Endodermal cell (in vitro differentiated cells): ENCODE results near the gene MPZL2. TPM values are rescaled to one million over a fixed set of nuclear protein-coding genes. Genes with fewer than 3 reads are reported as not detected.

Source experiments
- DNase-seq: peaks from one replicate; pipeline ENCODE4 v3.0.0-alpha.2; 2017
- H3K27ac ChIP-seq: 2 replicates; pipeline ENCODE4 v1.5.1; 2013; ENCODE audit warnings: mild to moderate bottlenecking, low read depth, low read length, moderate library complexity
- H3K27me3 ChIP-seq: 2 replicates; pipeline ENCODE4 v1.6.1; 2013; ENCODE audit warnings: mild to moderate bottlenecking, low read length, moderate library complexity; ENCODE audit not compliant: insufficient read depth, control insufficient read depth, poor library complexity, severe bottlenecking
- H3K36me3 ChIP-seq: 2 replicates; pipeline ENCODE4 v1.7.0; 2013; ENCODE audit warnings: mild to moderate bottlenecking, low read length, moderate library complexity; ENCODE audit not compliant: control insufficient read depth, insufficient read depth
- H3K4me1 ChIP-seq: one replicate; pipeline ENCODE4 v1.7.0; 2013; ENCODE audit warnings: low read length; ENCODE audit not compliant: control insufficient read depth, insufficient read depth
- H3K4me3 ChIP-seq: 2 replicates; pipeline ENCODE4 v1.5.1; 2013; ENCODE audit warnings: mild to moderate bottlenecking, low read length, moderate library complexity
- H3K9ac ChIP-seq: 2 replicates; pipeline ENCODE4 v1.6.1; 2013; ENCODE audit warnings: mild to moderate bottlenecking, low read length, moderate library complexity; ENCODE audit not compliant: poor library complexity, severe bottlenecking; ENCODE audit errors: extremely low read depth
- H3K9me3 ChIP-seq: 2 replicates; pipeline ENCODE4 v1.6.1; 2013; ENCODE audit warnings: mild to moderate bottlenecking, low read length, moderate library complexity; ENCODE audit not compliant: control insufficient read depth
- H3K27ac Mint-ChIP-seq: 2 replicates; pipeline ENCODE4 v1.8.0; 2020; ENCODE audit warnings: mixed read lengths
- H3K27me3 Mint-ChIP-seq: 2 replicates; pipeline ENCODE4 v1.8.0; 2021; ENCODE audit warnings: mild to moderate bottlenecking, mixed read lengths; ENCODE audit not compliant: insufficient read depth
- H3K36me3 Mint-ChIP-seq: 2 replicates; pipeline ENCODE4 v1.8.0; 2020; ENCODE audit warnings: low read depth, mixed read lengths
- H3K4me1 Mint-ChIP-seq: 2 replicates; pipeline ENCODE4 v1.8.0; 2020; ENCODE audit warnings: mixed read lengths
- H3K4me3 Mint-ChIP-seq: 2 replicates; pipeline ENCODE4 v1.8.0; 2020; ENCODE audit warnings: mild to moderate bottlenecking, moderate library complexity, mixed read lengths
- H3K9me3 Mint-ChIP-seq: 2 replicates; pipeline ENCODE4 v1.8.0; 2020; ENCODE audit warnings: mild to moderate bottlenecking, mixed read lengths
- WGBS, 2 experiments: methylation state at CpG; one replicate each; pipeline versions ENCODE4 v1.1.5 to v1.1.7; 2013; ENCODE audit warnings: missing lambda C conversion rate in 2 of 2, mixed read lengths in 1 of 2; ENCODE audit not compliant: insufficient coverage in 1 of 2, insufficient read length in 1 of 2; 5-methylcytosine and 5-hydroxymethylcytosine counted together
- total RNA-seq, 2 donors: library from RNA; stranded (reverse); fragmentation: NEBNext Ultra II Directional in 1 of 2; extraction: Animal tissue kit (Norgen Biotek cat#: 25700) in 1 of 2; gene quantifications; 2 replicates in 1 of 2; 3 replicates in 1 of 2; pipeline ENCODE4 v1.2.1, GENCODE V29; 2021
- TF ChIP-seq, protein P1 (sequence below): fragments of 200-600 bp; sonication (generic); conservative IDR thresholded peaks from 2 replicates; pipeline ENCODE4 v1.5.0; 2021; ENCODE audit warnings: antibody characterized with exemption, mild to moderate bottlenecking

MPZL2 gene
- total RNA-seq, 2 donors from 2014 or later, result 3.2 to 4.4 TPM

DNA sequence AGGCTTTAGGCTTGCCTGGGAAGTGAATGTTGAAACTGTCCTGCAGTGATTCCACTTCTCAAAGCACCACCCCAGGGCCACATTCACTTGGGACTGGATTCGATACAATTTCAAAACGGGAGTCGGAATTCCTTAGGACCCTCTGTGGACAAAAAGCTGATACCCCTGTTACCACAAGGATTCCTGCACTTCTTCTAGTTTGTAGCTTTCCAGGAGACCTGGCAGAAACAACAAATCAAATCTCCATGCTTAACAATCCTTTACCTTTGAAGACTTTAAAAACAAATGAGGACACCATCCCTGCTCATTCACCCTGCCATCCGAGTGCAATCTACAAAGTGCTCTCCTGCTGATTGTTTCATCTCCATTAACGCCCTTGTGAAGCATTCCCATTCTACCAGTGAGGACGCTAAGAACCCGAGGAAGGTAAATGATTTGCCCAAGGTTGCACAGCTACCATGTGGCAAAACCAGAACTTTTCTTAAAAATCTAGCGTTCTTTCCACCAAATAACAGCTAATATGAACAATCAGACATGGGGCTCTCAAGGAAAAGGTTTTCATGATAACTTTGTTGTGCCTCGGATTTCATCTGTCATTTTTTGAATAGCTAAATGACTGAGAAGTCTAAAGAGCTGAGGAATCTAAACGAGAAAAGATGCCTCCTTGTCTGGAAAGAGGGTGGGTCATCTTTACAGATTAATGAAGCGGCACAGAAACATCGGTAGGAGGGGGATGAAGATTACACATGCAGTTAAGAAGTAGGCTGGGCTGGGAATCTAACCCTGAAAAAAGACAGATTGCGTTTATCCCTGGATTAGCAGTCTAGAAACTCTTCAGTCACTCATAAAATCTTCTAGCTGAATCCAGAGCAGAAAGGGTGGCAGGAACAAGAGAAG is 720 bp upstream of the MPZL2 start:
- Mint-ChIP-seq H3K27ac (peak overlapping the region; percentile 49), H3K36me3 (no peaks in the 10 kb centered on the region), H3K4me3 (peak overlapping the region; percentile 54), H3K27me3 (peaks cover 65% of the 10 kb centered on the region), H3K4me1 (peaks cover 35% of the 10 kb centered on the region), H3K9me3 (no peaks in the 10 kb centered on the region)
- Histone ChIP-seq H3K4me3 (peak overlapping the region; percentile 68), H3K9me3 (no peaks in the 10 kb centered on the region), H3K27me3 (peaks cover 50% of the 10 kb centered on the region), H3K27ac (no peak overlapping the region), H3K4me1 (peaks cover 22% of the 10 kb centered on the region), H3K9ac (no peak overlapping the region), H3K36me3 (no peaks in the 10 kb centered on the region)
- peak; percentile 71 for DNase-seq
- WGBS, 2 experiments, result 50 to 54% methylated on average over 12 to 13 of the region's 13 CpGs
- TF ChIP-seq, protein P1, sequence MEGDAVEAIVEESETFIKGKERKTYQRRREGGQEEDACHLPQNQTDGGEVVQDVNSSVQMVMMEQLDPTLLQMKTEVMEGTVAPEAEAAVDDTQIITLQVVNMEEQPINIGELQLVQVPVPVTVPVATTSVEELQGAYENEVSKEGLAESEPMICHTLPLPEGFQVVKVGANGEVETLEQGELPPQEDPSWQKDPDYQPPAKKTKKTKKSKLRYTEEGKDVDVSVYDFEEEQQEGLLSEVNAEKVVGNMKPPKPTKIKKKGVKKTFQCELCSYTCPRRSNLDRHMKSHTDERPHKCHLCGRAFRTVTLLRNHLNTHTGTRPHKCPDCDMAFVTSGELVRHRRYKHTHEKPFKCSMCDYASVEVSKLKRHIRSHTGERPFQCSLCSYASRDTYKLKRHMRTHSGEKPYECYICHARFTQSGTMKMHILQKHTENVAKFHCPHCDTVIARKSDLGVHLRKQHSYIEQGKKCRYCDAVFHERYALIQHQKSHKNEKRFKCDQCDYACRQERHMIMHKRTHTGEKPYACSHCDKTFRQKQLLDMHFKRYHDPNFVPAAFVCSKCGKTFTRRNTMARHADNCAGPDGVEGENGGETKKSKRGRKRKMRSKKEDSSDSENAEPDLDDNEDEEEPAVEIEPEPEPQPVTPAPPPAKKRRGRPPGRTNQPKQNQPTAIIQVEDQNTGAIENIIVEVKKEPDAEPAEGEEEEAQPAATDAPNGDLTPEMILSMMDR, result no peak

- H3K27me3 Mint-ChIP-seq, result peaks cover 52% of the 10 kb centered on the region
- H3K27ac Mint-ChIP-seq, result no peak overlapping the region
Observed at GRCh38 chr11:118263112-118263511, 985 bp downstream of the MPZL2 start.

DNA sequence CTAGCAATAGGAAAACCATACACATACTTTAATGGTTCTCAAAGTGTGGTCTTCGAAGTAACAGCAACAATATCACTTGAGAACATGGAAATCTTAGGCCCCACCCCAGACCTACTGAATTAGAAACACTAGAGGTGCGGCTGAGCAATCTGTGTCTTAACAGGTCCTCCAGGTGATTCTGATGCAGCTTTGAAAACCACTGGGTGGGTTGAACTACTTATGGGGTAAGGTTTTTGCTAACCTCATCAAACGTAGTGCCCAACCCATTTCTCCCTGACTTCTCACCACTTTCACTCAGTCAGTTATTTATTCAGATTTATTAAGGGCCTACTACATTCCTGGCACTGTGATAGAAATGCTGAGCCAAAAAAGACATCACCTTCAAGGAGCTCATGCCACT is 3.7 kb downstream of the MPZL2 start:
- WGBS, 2 experiments, result 94 to 100% methylated on average over 1 to 2 of the region's 3 CpGs
- peaks cover 54% of the 10 kb centered on the region for H3K27me3 ChIP-seq
- TF ChIP-seq, protein P1, result no peak

More at GRCh38 chr11:118263112-118263511, 985 bp downstream of the MPZL2 start:
- TF ChIP-seq, protein P1, result no peak
- Histone ChIP-seq H3K9ac (no peak overlapping the region), H3K36me3 (no peaks in the 10 kb centered on the region), H3K27me3 (peaks cover 33% of the 10 kb centered on the region), H3K9me3 (peaks cover 4% of the 10 kb centered on the region), H3K27ac (no peak overlapping the region), H3K4me3 (peak overlapping the region; percentile 68), H3K4me1 (peaks cover 22% of the 10 kb centered on the region)
- H3K36me3 Mint-ChIP-seq, result peaks cover 7% of the 10 kb centered on the region
- WGBS, 2 experiments, result 80 to 84% methylated on average over 2 to 3 of the region's 4 CpGs
- H3K4me3 Mint-ChIP-seq, result peak overlapping the region; percentile 54
- H3K9me3 Mint-ChIP-seq, result no peaks in the 10 kb centered on the region
- peaks cover 35% of the 10 kb centered on the region for H3K4me1 Mint-ChIP-seq
- no peak for DNase-seq

More for the DNA sequence above, 3.7 kb downstream of the MPZL2 start:
- peaks cover 15% of the 10 kb centered on the region for H3K4me1 ChIP-seq
- H3K9me3 ChIP-seq, result peaks cover 4% of the 10 kb centered on the region
- H3K4me3 ChIP-seq, result no peak overlapping the region
- H3K9ac ChIP-seq, result no peak overlapping the region
- no peak overlapping the region for H3K27ac Mint-ChIP-seq
- H3K36me3 Mint-ChIP-seq, result peaks cover 7% of the 10 kb centered on the region
- no peaks in the 10 kb centered on the region for H3K9me3 Mint-ChIP-seq
- H3K27me3 Mint-ChIP-seq, result peaks cover 46% of the 10 kb centered on the region
- H3K27ac ChIP-seq, result no peak overlapping the region
- peaks cover 26% of the 10 kb centered on the region for H3K4me1 Mint-ChIP-seq
- no peak for DNase-seq
- H3K4me3 Mint-ChIP-seq, result no peak overlapping the region
- H3K36me3 ChIP-seq, result no peaks in the 10 kb centered on the region
